Activated gamma-delta T cell (primary cell): Measurements from ENCODE around the gene DOP1B.
"Not testable (repeated sequence)": the region's sequence is repeated elsewhere in the genome, so short reads cannot be mapped to it uniquely, and the experiment has no call there.

ENCODE experiments used
- DNase-seq: peaks from one replicate; lab custom pipeline; 2025; lab: John Stamatoyannopoulos, UW

The DOP1B gene

GRCh38 chr21:36175771-36176565 is 19.3 kb downstream of the DOP1B start:
- DNase-seq = no peak

- DNase-seq = no peak
Measured at GRCh38 chr21:36178349-36178748, 21.7 kb downstream of the DOP1B start.

GRCh38 chr21:36179145-36179544 is 22.5 kb downstream of the DOP1B start:
- no peak for DNase-seq

- no peak for DNase-seq
Measured at GRCh38 chr21:36180963-36181362, 24.3 kb downstream of the DOP1B start.

- no peak for DNase-seq
Measured at GRCh38 chr21:36183144-36183795, 26.6 kb downstream of the DOP1B start.

GRCh38 chr21:36184545-36184944 is 27.9 kb downstream of the DOP1B start:
- DNase-seq = no peak

- no peak for DNase-seq
Measured at GRCh38 chr21:36185523-36185922, 28.9 kb downstream of the DOP1B start.

GRCh38 chr21:36186081-36186480 is 29.5 kb downstream of the DOP1B start:
- no peak for DNase-seq

GRCh38 chr21:36186506-36187399 is 30.1 kb downstream of the DOP1B start:
- DNase-seq = no peak

GRCh38 chr21:36188081-36188681 is 31.6 kb downstream of the DOP1B start:
- DNase-seq = no peak

GRCh38 chr21:36188937-36189336 is 32.3 kb downstream of the DOP1B start:
- DNase-seq = no peak

- no peak for DNase-seq
Measured at GRCh38 chr21:36190736-36191135, 34.1 kb downstream of the DOP1B start.

- DNase-seq = no peak
Measured at GRCh38 chr21:36193200-36193599, 36.6 kb downstream of the DOP1B start.

- DNase-seq = no peak
Measured at GRCh38 chr21:36194024-36194423, 37.4 kb downstream of the DOP1B start.

- no peak for DNase-seq
Measured at GRCh38 chr21:36195613-36196012, 39.0 kb downstream of the DOP1B start.

- no peak for DNase-seq
Measured at GRCh38 chr21:36199021-36199420, 42.4 kb downstream of the DOP1B start.

GRCh38 chr21:36199575-36199974 is 43.0 kb downstream of the DOP1B start:
- not testable (repeated sequence) for DNase-seq

- DNase-seq = no peak
Measured at GRCh38 chr21:36200081-36200561, 43.5 kb downstream of the DOP1B start.

- DNase-seq = no peak
Measured at GRCh38 chr21:36202726-36203602, 46.3 kb downstream of the DOP1B start.

GRCh38 chr21:36203603-36203889 is 46.9 kb downstream of the DOP1B start:
- no peak for DNase-seq

- no peak for DNase-seq
Measured at GRCh38 chr21:36204980-36205379, 48.4 kb downstream of the DOP1B start.
